TTC549 (cell line): ENCODE data around the gene FIZ1.

Experiments
- FAIRE-seq: peaks from 2 replicates; lab custom pipeline; 2012; peaks lifted over from hg19 to GRCh38; lab: Jason Lieb, UNC

The FIZ1 gene

GRCh38 chr19:55611983-55612645 lies 12.8 kb upstream of the FIZ1 start:
- no peak for FAIRE-seq

- FAIRE-seq, result no peak
Observed at GRCh38 chr19:55611300-55611982, 12.1 kb upstream of the FIZ1 start.

- FAIRE-seq, result no peak
Observed at GRCh38 chr19:55609326-55609725, 10.0 kb upstream of the FIZ1 start.

DNA sequence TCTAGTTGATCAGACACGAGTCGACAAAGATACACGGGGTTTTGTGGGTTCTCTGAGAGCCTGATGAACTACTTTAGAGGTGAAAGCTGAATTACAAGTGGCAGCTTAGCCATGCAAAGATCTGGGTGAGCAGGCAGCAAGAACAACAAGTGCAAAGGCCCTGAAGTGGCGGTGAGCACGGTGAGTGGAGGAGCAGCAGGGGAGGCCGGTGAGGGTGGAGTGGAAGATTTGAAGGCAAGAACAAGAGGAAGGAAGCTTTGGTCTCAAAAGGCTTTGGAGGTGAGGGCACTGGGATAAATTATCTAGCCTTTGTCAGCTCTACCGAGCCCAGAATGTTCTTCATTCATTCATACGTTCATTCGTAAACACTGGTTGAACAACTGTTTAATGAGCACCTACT lies 7.5 kb upstream of the FIZ1 start:
- FAIRE-seq, result no peak

GRCh38 chr19:55606471-55606787 lies 7.1 kb upstream of the FIZ1 start:
- FAIRE-seq, result no peak

DNA sequence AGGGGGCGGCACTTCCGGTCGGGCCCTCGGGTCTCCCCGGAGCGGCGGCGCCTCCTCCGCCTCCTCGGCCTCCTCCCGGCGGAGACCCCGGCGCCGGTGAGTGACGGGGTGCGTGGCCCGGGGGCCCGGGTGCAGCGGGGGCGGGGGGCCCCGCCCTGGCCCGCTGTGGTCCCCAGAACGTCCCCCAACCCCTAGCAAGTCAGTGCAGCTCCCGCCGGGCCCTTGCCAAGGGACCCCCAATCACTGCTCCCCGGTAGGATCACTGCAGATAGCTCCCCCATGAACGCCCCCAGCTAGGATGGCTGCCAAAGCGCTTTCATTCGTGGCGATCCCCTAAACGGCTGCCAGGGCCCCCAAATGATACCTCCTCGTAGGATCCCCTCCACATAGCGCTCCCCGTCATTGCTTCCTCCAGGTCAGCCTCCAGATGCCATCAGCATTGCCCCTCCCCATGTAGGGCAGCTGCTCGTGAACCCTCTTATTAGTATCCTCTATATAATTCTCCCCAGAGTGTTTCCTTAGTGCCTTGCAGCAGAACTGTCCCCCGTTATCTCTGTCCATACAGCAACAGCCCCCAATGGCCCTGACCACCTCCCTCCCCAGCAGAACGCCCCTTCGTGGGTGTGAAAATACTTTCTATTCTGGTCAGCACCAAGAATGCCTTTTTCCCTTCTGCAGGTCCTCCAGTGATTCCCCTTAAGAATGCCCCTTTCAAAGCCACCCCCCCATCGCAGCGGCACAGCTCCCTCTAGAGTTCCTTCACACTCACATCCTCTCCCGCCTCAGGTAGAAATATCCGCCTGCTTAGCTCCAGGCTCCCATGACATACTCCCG lies 6.5 kb upstream of the FIZ1 start, which contains the start of gene ZNF865:
ZNF865 (plus strand) TSS at position 11 of the 834 bp plus-strand sequence. CDS start 7,972 bp downstream, outside the sequence.
- FAIRE-seq, result no peak

GRCh38 chr19:55605207-55605636 lies 5.9 kb upstream of the FIZ1 start:
- FAIRE-seq, result peak; percentile 52

DNA sequence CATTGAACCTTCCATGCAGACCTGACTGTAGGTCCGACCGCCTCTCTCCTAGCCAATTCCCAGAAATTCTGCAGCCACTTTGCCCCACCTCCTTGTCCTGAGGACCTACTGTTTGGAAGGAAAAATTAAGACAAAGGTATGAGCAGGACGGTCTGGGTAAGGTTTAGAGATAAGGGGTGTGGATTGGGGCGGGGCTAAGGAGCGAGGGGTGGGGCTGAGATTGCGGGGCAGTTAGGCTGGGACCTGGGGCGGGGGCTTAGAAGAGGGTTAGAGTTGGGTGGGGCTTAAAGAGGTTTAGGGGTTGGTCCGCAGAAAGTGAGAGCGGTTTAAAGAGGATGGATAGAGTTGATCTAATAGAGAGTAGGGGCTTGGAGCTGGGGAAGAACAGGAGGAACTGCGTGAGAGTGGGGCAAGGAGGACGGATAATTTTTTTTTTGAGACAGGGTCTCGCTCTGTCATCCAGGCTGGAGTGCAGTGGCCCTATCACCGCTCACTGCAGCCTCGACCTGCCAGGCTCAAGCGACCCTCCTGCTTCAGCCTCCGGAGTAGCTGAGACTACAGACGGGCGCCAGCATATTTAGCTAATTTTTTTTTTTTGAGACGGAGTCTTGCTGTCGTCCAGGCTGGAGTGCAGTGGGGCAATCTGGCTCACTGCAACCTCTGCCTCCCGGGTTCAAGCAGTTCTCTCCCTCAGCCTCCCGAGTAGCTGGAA lies 4.4 kb upstream of the FIZ1 start:
- FAIRE-seq, result no peak

- FAIRE-seq, result no peak
Observed at GRCh38 chr19:55603115-55603514, 3.8 kb upstream of the FIZ1 start.

- FAIRE-seq, result no peak
Observed at GRCh38 chr19:55602104-55603001, 3.0 kb upstream of the FIZ1 start.

DNA sequence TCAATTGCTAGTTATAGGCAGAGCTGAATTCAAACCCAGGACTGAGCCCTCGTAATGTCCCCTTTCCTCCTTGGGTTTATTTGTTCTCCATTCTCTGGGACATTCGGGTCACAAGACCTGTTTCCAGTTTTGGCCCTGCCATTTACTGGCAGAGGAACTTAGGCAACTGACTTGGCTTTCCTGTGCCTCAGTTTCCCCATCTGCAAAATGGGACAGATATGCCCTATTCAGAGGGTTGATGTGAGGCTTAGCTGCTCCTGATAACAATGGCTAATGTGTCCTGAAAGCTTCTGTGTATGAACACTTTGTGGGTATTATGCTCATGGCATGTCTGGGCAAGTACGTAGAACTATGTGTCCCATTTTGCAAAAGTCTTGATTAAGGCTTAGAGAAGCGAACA lies 1.8 kb upstream of the FIZ1 start:
- no peak for FAIRE-seq

- no peak for FAIRE-seq
Observed at GRCh38 chr19:55600662-55601028, 1.3 kb upstream of the FIZ1 start.

DNA sequence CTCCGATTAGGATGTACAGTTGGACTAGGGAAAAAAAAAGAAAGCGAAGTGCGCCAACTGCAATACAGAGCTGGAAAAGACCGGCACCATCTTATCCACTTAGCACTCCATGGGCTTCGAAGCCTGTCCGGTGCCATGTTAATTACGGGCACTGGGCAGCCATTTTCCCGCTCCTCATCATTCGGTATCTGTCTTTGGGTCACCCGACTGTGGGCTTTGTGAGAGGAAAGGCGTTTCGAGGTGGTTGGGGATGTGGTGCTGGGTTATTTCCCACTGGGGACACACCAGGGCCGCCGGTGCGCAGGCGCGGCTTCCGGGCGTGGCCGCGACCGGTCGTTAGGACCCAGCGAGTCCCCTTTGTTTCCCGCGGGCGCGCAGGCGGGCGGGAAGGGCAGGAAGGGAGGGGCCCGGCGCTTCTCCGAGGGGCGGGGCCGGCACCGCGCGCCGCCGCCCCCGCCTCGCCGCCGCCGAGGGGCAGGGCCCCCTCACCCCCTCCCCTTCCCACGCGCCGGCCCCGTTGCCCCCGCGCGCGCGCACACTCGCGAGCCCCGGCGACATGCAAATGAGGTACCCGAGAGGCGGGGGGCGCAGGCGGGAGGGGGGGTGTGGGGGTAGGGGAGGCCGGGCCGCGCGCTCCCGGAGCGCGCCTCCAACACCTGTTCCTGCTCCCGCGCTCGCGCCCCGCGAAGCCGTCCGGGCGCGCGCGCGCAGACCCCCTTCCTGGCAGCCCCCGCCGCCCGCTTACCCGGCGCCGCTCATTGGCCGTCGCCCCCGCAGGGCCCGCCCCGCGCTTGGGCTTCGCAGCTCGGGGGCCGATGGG lies 735 bp upstream of the FIZ1 start, which contains the start of gene ZNF524:
ZNF524 (plus strand) TSS at position 447 of the 820 bp plus-strand sequence. CDS start 1,825 bp downstream, outside the sequence.
- no peak for FAIRE-seq

GRCh38 chr19:55598719-55599467 lies 424 bp downstream of the FIZ1 start:
- FAIRE-seq, result peak; percentile 71

DNA sequence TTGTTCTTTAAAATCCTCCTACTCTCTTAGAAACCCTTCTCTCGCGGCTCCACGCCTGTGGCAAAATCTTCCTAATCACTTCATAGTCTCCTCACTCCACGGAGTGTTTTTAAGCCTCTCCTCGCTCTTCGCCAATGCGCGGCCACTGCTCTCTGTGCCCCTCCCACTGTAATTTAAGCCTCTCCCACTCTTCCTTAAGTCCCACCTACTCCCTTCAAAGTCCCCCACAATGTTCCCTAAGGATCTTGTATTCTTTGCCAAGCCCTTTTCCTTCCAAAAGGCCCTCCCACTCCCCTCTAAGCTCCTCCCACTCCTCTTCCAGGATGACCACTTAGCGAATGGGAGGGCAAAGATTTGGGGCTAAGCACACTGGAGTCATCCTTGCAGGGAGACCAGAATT lies 1.3 kb downstream of the FIZ1 start:
- no peak for FAIRE-seq

- FAIRE-seq, result no peak
Observed at GRCh38 chr19:55597501-55597921, 1.8 kb downstream of the FIZ1 start.

DNA sequence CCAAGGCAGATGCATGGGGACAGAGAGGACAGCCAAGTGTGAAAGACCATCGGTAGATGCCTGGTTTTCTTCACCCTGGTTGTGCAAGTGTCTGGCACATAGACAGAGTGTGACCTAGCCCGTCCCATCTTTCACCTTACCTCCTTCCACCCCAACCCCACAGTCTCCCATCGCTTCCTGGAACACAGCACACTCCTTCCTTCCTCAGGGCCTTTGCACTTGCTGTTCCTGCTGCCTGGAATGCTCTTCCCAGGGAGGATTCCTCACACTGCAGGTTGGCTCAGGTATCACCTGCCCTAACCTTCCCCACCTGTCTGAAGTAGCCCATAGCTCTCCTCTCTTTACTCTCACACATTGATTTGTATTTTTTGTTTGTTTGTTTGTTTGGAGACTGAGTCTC lies 3.0 kb downstream of the FIZ1 start:
- no peak for FAIRE-seq

- no peak for FAIRE-seq
Observed at GRCh38 chr19:55594996-55595545, 4.2 kb downstream of the FIZ1 start.

DNA sequence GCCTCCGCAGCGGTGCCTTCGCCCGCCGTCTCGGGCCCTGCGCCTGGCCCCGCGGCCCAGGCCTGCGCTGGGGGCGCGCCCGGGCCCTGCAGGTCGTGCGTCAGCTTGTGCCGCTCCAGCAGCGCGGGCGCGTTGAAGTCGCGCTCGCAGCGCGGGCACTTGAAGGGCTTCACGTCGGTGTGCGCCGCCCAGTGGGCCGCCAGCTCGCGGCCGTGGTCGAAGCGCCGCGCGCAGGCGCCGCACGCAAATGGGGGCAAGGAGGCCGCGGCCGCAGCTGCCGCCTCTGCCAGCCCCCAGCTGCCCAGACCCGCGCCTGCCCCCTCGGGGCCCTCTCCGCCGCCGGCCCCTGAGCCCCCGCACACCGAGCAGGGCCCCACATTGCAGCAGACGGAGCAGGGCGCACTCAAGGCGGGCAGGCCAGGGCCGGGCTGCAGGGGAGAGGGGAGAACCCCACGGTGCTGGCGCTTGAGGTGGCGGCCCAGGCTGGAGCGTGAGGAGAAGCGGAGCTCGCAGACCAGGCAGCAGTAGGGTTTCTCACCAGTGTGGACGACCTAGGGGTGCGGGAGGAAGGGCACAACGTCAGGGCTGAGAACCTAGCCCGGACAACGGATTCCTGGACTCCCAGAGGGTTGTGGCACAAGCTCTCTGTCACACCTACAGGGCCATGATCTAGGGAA lies 6.1 kb downstream of the FIZ1 start:
- no peak for FAIRE-seq
